Endothelial cell of umbilical vein (primary cell): ENCODE results near the gene BCL11B. TPM values are rescaled to one million over a fixed set of nuclear protein-coding genes. Genes with fewer than 3 reads are reported as not detected.

ENCODE experiments used
- BruUV-seq: library from RNA; stranded (reverse); fragments of 400-500 nt; replicated peaks from 2 replicates; lab custom pipeline; 2021; lab: Mats Ljungman, UMichigan
- CTCF ChIA-PET: fragments of 300-600, 350-600 bp; sonication (Branson Sonifier 250); formaldehyde crosslinking; loops from one replicate; lab custom pipeline; 2021; ENCODE audit warnings: antibody characterized with exemption, inconsistent platforms; lab: Charles Lee
- POLR2A ChIA-PET: fragments of 300-600, 350-600 bp; sonication (Branson Sonifier 250); formaldehyde crosslinking; loops from one replicate; lab custom pipeline; 2021; ENCODE audit warnings: antibody characterized with exemption, inconsistent platforms; lab: Charles Lee
- DNase-seq: peaks from one replicate; pipeline ENCODE4 v3.0.0-alpha.2; 2011; ENCODE audit warnings: low read depth, low spot score
- FAIRE-seq: peaks from 2 replicates; lab custom pipeline; 2011; peaks lifted over from hg19 to GRCh38; lab: Jason Lieb, UNC
- H2AFZ ChIP-seq: 2 replicates; pipeline ENCODE4 v1.6.0; 2012; ENCODE audit warnings: low read depth, low read length, control low read depth, inconsistent platforms
- H3K27ac ChIP-seq: 2 replicates; pipeline ENCODE4 v1.5.1; 2011; ENCODE audit warnings: low read depth, mild to moderate bottlenecking, control low read depth, low read length, moderate library complexity; ENCODE audit not compliant: insufficient read depth
- H3K27me3 ChIP-seq, 2 experiments: 2 replicates each; pipeline versions ENCODE4 v1.6.0 to v1.6.1; 2011; ENCODE audit warnings: low read length in 2 of 2, mixed read lengths in 1 of 2; ENCODE audit not compliant: control insufficient read depth in 2 of 2, insufficient read depth in 2 of 2
- H3K36me3 ChIP-seq, 2 experiments: 2 replicates in 1 of 2; 3 replicates in 1 of 2; pipeline ENCODE4 v1.5.1; 2011; ENCODE audit warnings: low read length in 2 of 2, mild to moderate bottlenecking in 1 of 2, moderate library complexity in 1 of 2; ENCODE audit not compliant: control insufficient read depth in 2 of 2, insufficient read depth in 2 of 2; ENCODE audit errors: extremely low read depth in 1 of 2
- H3K4me1 ChIP-seq: 3 replicates; pipeline ENCODE4 v1.5.1; 2011; ENCODE audit warnings: mild to moderate bottlenecking, low read length; ENCODE audit not compliant: control insufficient read depth, insufficient read depth; ENCODE audit errors: extremely low read depth
- H3K4me2 ChIP-seq: 2 replicates; pipeline ENCODE4 v1.6.1; 2011; ENCODE audit warnings: low read length, control low read depth, mixed read lengths; ENCODE audit not compliant: insufficient read depth
- H3K4me3 ChIP-seq, 3 experiments: fragments of 200-600 bp in 1 of 3; sonication (generic), shearing (Covaris generic) in 1 of 3; replicated peaks in 1 of 3; 2 replicates each; pipeline ENCODE4 v1.5.1; 2011 to 2016; ENCODE audit warnings: control low read depth in 3 of 3, low read length in 3 of 3, mild to moderate bottlenecking in 2 of 3, inconsistent platforms in 1 of 3, low read depth in 1 of 3, moderate library complexity in 1 of 3; ENCODE audit not compliant: insufficient read depth in 1 of 3
- H3K79me2 ChIP-seq: 2 replicates; pipeline ENCODE4 v1.6.0; 2012; ENCODE audit warnings: low read length, inconsistent platforms; ENCODE audit not compliant: control insufficient read depth, insufficient read depth
- H3K9ac ChIP-seq: replicated peaks from 2 replicates; pipeline ENCODE3; 2011; ENCODE audit warnings: low read length, control low read depth; ENCODE audit not compliant: insufficient read depth; ENCODE audit errors: extremely low read depth
- H3K9me1 ChIP-seq: replicated peaks from 3 replicates; pipeline ENCODE4 v1.6.0; 2011; ENCODE audit warnings: mild to moderate bottlenecking, low read length; ENCODE audit not compliant: control insufficient read depth, insufficient read depth; ENCODE audit errors: extremely low read depth
- H3K9me3 ChIP-seq: replicated peaks from 2 replicates; pipeline ENCODE4 v1.5.1; 2012; ENCODE audit warnings: low read length, inconsistent platforms; ENCODE audit not compliant: control insufficient read depth, insufficient read depth
- H4K20me1 ChIP-seq: replicated peaks from 2 replicates; pipeline ENCODE3; 2011; ENCODE audit warnings: mild to moderate bottlenecking, low read length; ENCODE audit not compliant: control insufficient read depth, insufficient read depth; ENCODE audit errors: extremely low read depth
- EZH2 ChIP-seq: IDR thresholded peaks from 2 replicates; pipeline ENCODE4 v1.6.1; 2012; ENCODE audit warnings: borderline replicate concordance, low read depth, mild to moderate bottlenecking, moderate library complexity, low read length, inconsistent platforms; ENCODE audit not compliant: severe bottlenecking
- FOS ChIP-seq: IDR thresholded peaks from 2 replicates; pipeline ENCODE4 v1.6.1; 2011; ENCODE audit warnings: mild to moderate bottlenecking, low read length, moderate library complexity, borderline replicate concordance; ENCODE audit not compliant: insufficient read depth
- GATA2 ChIP-seq: IDR thresholded peaks from 2 replicates; pipeline ENCODE4 v1.7.0; 2011; ENCODE audit warnings: low read depth, mild to moderate bottlenecking, moderate library complexity, mixed read lengths, low read length; ENCODE audit not compliant: insufficient read length, insufficient read depth
- JUN ChIP-seq: IDR thresholded peaks from 2 replicates; pipeline ENCODE4 v1.6.1; 2011; ENCODE audit warnings: borderline replicate concordance, low read depth; ENCODE audit not compliant: insufficient read length, insufficient read depth
- MYC ChIP-seq: IDR thresholded peaks from one replicate; pipeline ENCODE4 v1.6.1; 2011; ENCODE audit warnings: mild to moderate bottlenecking, low read depth, low read length
- POLR2A ChIP-seq: IDR thresholded peaks from 2 replicates; pipeline ENCODE4 v1.6.1; 2012; ENCODE audit warnings: low read depth, mild to moderate bottlenecking, control low read depth, low read length
- POLR2AphosphoS5 ChIP-seq: IDR thresholded peaks from 2 replicates; pipeline ENCODE4 v1.6.1; 2012; ENCODE audit warnings: low read depth, mild to moderate bottlenecking, control low read depth, low read length, moderate library complexity; ENCODE audit not compliant: insufficient read depth
- dilution Hi-C: fragments of 300-500 bp; cut with MboI; formaldehyde crosslinking; loops from one replicate; pipeline ENCODE4 v1.15.0; 2019; ENCODE audit warnings: low sequenced_read_pairs; ENCODE audit not compliant: extremely low pct_ligation_motif_present
- intact Hi-C: fragments of 100-400 bp; cut with micrococcal nuclease; formaldehyde crosslinking; loops from one replicate; pipeline ENCODE4 v1.10.0; 2022
- polyA plus RNA-seq, 4 experiments: library from polyadenylated mRNA; depleted of rRNA in 3 of 4; stranded (reverse) in 3 of 4; unstranded in 1 of 4; fragments of >200 nt; gene quantifications; 2 replicates each; pipeline versions ENCODE4 v1.2.1 to v1.2.3, GENCODE V29; 2011 to 2012; ENCODE audit warnings: missing spikeins in 1 of 4
- total RNA-seq: library from RNA; stranded (reverse); gene quantifications from 2 replicates; pipeline ENCODE4 v1.2.3, GENCODE V29; 2021
- TF ChIP-seq, protein P1 (sequence below): IDR thresholded peaks from 2 replicates; pipeline ENCODE4 v1.6.1; 2011; ENCODE audit not compliant: insufficient read depth, insufficient read length
- TF ChIP-seq, protein P2 (sequence below), 2 donors: IDR thresholded peaks; 1 replicate in 1 of 2; 2 replicates in 1 of 2; pipeline ENCODE4 v1.5.1; 2011; ENCODE audit warnings: low read length in 2 of 2, mild to moderate bottlenecking in 2 of 2, moderate library complexity in 2 of 2, control low read depth in 1 of 2, inconsistent platforms in 1 of 2, low read depth in 1 of 2; ENCODE audit not compliant: insufficient read depth in 1 of 2; ENCODE audit errors: extremely low read depth in 1 of 2

Gene BCL11B
- total and polyA plus RNA-seq, 2 donors (not counting 3 experiments of a cell fraction or from before 2014, with no cell fraction given), result 0.03 to 0.07 TPM

DNA sequence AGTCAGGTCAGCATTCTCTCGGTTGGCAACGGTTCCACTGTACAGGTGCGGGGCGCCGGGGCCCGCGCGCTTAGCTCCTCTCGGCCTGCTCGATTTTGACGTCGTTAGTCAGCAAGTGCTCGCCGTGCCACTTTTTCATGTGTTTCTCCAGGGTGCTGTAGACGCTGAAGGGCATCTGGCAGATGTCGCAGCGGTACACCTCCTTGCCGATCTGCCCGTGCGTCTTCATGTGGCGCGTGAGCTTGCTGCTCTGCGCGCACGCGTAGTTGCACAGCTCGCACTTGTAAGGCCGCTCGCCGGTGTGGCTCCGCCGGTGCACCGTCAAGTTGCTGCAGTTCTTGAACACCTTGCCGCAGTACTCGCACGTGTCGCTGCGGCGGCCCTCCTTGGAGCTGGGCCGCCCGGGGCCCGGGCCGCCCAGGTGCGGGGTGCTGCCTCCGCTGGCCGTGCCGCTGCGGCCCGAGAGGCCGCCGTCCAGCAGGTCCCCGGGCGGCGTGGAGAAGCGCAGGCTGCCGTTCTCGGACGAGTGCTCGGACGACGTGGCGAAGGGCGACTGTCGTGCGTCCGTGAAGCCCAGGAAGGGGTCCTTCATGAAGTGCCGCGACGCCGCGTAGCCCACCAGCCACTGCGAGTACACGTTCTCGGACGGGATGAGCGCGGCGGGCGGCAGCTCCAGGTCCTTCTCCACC, 97.8 kb downstream of the BCL11B start:
- H2AFZ ChIP-seq, result no peak overlapping the region
- no peak overlapping the region for H3K9ac ChIP-seq
- H3K4me2 ChIP-seq, result no peak overlapping the region
- no peaks in the 10 kb centered on the region for H3K9me3 ChIP-seq
- H3K9me1 ChIP-seq, result no peaks in the 10 kb centered on the region
- no peak overlapping the region for H3K27ac ChIP-seq
- ChIA-PET POLR2A (no interaction called here), CTCF (no interaction called here)
- H3K4me3 ChIP-seq, result no peak overlapping the region
- DNase-seq (no peak), FAIRE-seq (no peak)
- TF ChIP-seq, protein P1, sequence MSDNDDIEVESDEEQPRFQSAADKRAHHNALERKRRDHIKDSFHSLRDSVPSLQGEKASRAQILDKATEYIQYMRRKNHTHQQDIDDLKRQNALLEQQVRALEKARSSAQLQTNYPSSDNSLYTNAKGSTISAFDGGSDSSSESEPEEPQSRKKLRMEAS, result no peak
- TF ChIP-seq MYC (no peak), FOS (no peak), EZH2 (no peak), POLR2A (no peak), JUN (no peak), GATA2 (no peak), POLR2AphosphoS5 (no peak)
- TF ChIP-seq, protein P2, sequence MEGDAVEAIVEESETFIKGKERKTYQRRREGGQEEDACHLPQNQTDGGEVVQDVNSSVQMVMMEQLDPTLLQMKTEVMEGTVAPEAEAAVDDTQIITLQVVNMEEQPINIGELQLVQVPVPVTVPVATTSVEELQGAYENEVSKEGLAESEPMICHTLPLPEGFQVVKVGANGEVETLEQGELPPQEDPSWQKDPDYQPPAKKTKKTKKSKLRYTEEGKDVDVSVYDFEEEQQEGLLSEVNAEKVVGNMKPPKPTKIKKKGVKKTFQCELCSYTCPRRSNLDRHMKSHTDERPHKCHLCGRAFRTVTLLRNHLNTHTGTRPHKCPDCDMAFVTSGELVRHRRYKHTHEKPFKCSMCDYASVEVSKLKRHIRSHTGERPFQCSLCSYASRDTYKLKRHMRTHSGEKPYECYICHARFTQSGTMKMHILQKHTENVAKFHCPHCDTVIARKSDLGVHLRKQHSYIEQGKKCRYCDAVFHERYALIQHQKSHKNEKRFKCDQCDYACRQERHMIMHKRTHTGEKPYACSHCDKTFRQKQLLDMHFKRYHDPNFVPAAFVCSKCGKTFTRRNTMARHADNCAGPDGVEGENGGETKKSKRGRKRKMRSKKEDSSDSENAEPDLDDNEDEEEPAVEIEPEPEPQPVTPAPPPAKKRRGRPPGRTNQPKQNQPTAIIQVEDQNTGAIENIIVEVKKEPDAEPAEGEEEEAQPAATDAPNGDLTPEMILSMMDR (IDR thresholded peaks at IDR 0.05; ENCODE audit: extremely low read depth in 1 of 2, insufficient read depth in 1 of 2, low read depth in 1 of 2, low read length in 2 of 2), result no peak
- dilution Hi-C loops (no loop called here), intact Hi-C loops (loop anchor here (5.0 kb wide), 1 partner anchor 1337 kb away; no protein-coding TSS in a partner anchor)
- no peaks in the 10 kb centered on the region for H4K20me1 ChIP-seq
- no peaks in the 10 kb centered on the region for H3K79me2 ChIP-seq
- no peaks in the 10 kb centered on the region for H3K36me3 ChIP-seq
- no peaks in the 10 kb centered on the region for H3K4me1 ChIP-seq
- H3K27me3 ChIP-seq, result no peaks in the 10 kb centered on the region
- BruUV-seq, result no TSS peak
